ENCODE results near the gene PLCL1. TPM values are rescaled to one million over a fixed set of nuclear protein-coding genes. Genes with fewer than 3 reads are reported as not detected.

PLCL1 gene
- total RNA-seq, 1 donor from 2014 or later = 0.04 TPM

DNA sequence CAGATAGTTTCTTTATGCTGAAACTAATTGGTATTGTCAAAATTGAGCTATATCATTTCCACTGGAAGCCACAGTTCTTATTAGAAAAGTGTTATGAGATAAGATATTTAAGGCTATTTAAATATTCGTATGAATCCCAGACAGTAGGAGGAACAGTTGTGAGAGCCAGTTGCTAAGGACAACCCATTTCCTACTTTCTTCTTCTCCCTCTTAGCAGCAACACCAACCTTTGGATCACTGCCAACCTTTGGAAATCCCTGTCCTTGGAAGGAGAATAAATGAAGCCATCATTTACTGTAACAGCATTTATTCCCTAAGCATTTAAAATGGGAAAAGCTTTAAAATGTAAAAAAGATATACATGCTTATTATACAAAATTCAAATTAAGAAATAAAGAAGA lies 85.8 kb downstream of the PLCL1 start:
- H3K4me1 Mint-ChIP-seq = peaks cover 5% of the 10 kb centered on the region

DNA sequence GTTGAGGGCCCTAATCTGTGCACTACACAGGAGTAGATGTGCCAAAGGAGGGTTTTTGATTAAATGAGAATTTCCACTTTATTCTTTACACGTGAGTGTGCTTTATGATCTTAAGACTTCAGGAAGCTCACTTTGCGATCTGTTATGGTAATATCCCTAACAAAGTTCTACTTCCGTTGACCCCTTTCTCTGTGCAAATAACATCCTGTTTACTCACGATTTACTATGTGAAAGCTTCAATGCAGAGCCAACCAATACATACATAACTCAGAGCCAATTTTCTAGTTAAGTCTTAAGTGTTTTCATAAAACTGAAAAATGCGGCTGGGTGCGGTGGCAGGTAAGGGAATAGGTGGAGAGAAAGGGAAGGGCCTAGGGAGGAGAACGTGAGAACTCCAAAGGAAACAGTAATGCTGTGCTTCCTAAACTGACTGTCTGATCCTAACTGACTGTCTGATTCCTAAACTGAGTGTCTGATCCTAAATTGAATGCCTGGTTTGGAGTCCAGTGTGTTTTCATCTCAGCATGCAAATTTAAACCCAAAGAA lies 87.6 kb downstream of the PLCL1 start:
- Mint-ChIP-seq H3K27ac (no peak overlapping the region), H3K27me3 (no peaks in the 10 kb centered on the region), H3K36me3 (ENCODE audit: low read depth) (no peaks in the 10 kb centered on the region), H3K4me1 (peaks cover 5% of the 10 kb centered on the region), H3K9me3 (no peaks in the 10 kb centered on the region), H3K4me3 (no peak overlapping the region)
- TF ChIP-seq, protein P1, sequence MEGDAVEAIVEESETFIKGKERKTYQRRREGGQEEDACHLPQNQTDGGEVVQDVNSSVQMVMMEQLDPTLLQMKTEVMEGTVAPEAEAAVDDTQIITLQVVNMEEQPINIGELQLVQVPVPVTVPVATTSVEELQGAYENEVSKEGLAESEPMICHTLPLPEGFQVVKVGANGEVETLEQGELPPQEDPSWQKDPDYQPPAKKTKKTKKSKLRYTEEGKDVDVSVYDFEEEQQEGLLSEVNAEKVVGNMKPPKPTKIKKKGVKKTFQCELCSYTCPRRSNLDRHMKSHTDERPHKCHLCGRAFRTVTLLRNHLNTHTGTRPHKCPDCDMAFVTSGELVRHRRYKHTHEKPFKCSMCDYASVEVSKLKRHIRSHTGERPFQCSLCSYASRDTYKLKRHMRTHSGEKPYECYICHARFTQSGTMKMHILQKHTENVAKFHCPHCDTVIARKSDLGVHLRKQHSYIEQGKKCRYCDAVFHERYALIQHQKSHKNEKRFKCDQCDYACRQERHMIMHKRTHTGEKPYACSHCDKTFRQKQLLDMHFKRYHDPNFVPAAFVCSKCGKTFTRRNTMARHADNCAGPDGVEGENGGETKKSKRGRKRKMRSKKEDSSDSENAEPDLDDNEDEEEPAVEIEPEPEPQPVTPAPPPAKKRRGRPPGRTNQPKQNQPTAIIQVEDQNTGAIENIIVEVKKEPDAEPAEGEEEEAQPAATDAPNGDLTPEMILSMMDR (IDR thresholded peaks at IDR 0.05) = no peak
- ATAC-seq (ENCODE audit: low read depth) = no peak
- intact Hi-C loops (cut with micrococcal nuclease) = no loop called here
- CTCF ChIA-PET = no interaction called here
- no peak for DNase-seq
- POLR2A ChIA-PET = no interaction called here

More for the DNA sequence above, 85.8 kb downstream of the PLCL1 start:
- POLR2A ChIA-PET = no interaction called here
- H3K27ac Mint-ChIP-seq = no peak overlapping the region
- CTCF ChIA-PET = no interaction called here
- DNase-seq (no peak), ATAC-seq (ENCODE audit: low read depth) (no peak)
- TF ChIP-seq, protein P1 (IDR thresholded peaks at IDR 0.05) = no peak
- H3K27me3 Mint-ChIP-seq = no peaks in the 10 kb centered on the region
- intact Hi-C loops (cut with micrococcal nuclease) = no loop called here
- H3K4me3 Mint-ChIP-seq = no peak overlapping the region
- no peaks in the 10 kb centered on the region for H3K9me3 Mint-ChIP-seq
- no peaks in the 10 kb centered on the region for H3K36me3 Mint-ChIP-seq (ENCODE audit: low read depth)

DNA sequence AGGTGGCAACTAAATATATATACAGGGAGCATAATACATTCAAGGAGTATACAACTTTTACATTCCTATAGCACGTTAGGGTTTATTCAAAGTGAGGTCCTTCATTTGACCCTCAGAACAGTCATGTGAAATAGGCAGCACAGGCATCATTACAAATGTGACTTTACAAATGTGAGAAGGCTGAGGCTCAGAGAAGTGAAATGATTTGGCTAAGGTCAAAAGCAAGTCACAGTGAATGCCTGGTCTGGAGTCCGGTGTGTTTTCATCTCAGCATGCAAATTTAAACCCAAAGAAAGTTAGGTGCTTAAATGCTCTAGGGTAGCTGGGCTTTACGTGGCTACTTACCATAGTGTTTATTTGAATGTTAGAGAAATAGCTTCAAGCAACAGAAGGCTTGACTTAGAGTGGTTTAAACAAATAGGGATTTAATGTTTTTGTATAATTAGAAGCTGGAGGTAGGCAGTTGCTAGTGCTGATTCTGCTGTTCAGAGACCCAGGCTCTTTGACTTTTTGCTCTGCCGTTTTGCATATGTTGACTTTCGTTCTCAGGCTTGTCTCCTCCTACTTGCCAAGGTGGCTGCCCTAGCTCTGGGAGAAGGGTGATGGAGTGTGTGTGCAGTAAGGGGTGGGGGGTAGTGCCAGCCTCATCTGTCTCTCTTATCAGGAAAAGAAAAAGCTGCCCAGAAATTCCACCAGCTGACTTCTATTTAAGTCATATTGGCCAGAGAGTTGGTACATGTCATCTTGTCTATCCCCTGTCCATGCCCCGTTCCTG lies 89.2 kb downstream of the PLCL1 start:
- ChIA-PET CTCF (no interaction called here), POLR2A (no interaction called here)
- ATAC-seq (ENCODE audit: low read depth) (no peak), DNase-seq (no peak)
- Mint-ChIP-seq H3K27ac (no peak overlapping the region), H3K4me3 (no peak overlapping the region), H3K9me3 (no peaks in the 10 kb centered on the region), H3K4me1 (peaks cover 5% of the 10 kb centered on the region), H3K36me3 (ENCODE audit: low read depth) (no peaks in the 10 kb centered on the region), H3K27me3 (no peaks in the 10 kb centered on the region)
- intact Hi-C loops (cut with micrococcal nuclease) = no loop called here
- TF ChIP-seq, protein P1 (IDR thresholded peaks at IDR 0.05) = no peak

GRCh38 chr2:197894751-197895274 lies 90.4 kb downstream of the PLCL1 start:
- Mint-ChIP-seq H3K4me1 (no peaks in the 10 kb centered on the region), H3K27ac (no peak overlapping the region), H3K9me3 (no peaks in the 10 kb centered on the region), H3K4me3 (no peak overlapping the region), H3K36me3 (ENCODE audit: low read depth) (no peaks in the 10 kb centered on the region), H3K27me3 (no peaks in the 10 kb centered on the region)
- POLR2A ChIA-PET = no interaction called here
- DNase-seq (no peak), ATAC-seq (ENCODE audit: low read depth) (no peak)
- CTCF ChIA-PET = no interaction called here
- TF ChIP-seq, protein P1 (IDR thresholded peaks at IDR 0.05) = no peak
- intact Hi-C loops (cut with micrococcal nuclease) = no loop called here

GRCh38 chr2:197897960-197898678 lies 93.7 kb downstream of the PLCL1 start:
- no peaks in the 10 kb centered on the region for H3K9me3 Mint-ChIP-seq
- H3K36me3 Mint-ChIP-seq (ENCODE audit: low read depth) = no peaks in the 10 kb centered on the region
- DNase-seq = no peak
- H3K4me1 Mint-ChIP-seq = no peaks in the 10 kb centered on the region
- no peak overlapping the region for H3K4me3 Mint-ChIP-seq
- ChIA-PET POLR2A (no interaction called here), CTCF (no interaction called here)
- TF ChIP-seq, protein P1 (IDR thresholded peaks at IDR 0.05) = no peak
- no peak for ATAC-seq (ENCODE audit: low read depth)
- peaks cover 3% of the 10 kb centered on the region for H3K27me3 Mint-ChIP-seq
- no peak overlapping the region for H3K27ac Mint-ChIP-seq
- intact Hi-C loops (cut with micrococcal nuclease) = no loop called here

Measured in activated B cell treated with CpG ODN at 0.5 μM for 24 hours (primary cell).